Fibroblast of lung (primary cell): ENCODE results near the gene DLK1. TPM values are rescaled to one million over a fixed set of nuclear protein-coding genes. Genes with fewer than 3 reads are reported as not detected.

ENCODE experiments used
- DNase-seq, 2 donors: peaks; one replicate each; pipeline versions ENCODE4 v3.0.0 to v3.0.0-alpha.2; 2010; ENCODE audit warnings: low read depth in 2 of 2
- H2AFZ ChIP-seq: 2 replicates; pipeline ENCODE4 v1.5.1; 2012; ENCODE audit warnings: low read length, control low read depth, inconsistent platforms
- H3K27ac ChIP-seq: 2 replicates; pipeline ENCODE4 v1.5.1; 2011; ENCODE audit warnings: low read length, control low read depth; ENCODE audit not compliant: insufficient read depth
- H3K27me3 ChIP-seq: 2 replicates; pipeline ENCODE4 v1.5.1; 2011; ENCODE audit warnings: mild to moderate bottlenecking, low read length; ENCODE audit not compliant: control insufficient read depth, insufficient read depth
- H3K36me3 ChIP-seq: 2 replicates; pipeline ENCODE4 v1.5.1; 2011; ENCODE audit warnings: low read length; ENCODE audit not compliant: control insufficient read depth, insufficient read depth
- H3K4me1 ChIP-seq: 2 replicates; pipeline ENCODE4 v1.5.1; 2011; ENCODE audit warnings: low read length; ENCODE audit not compliant: control insufficient read depth, insufficient read depth; ENCODE audit errors: extremely low read depth
- H3K4me2 ChIP-seq: 2 replicates; pipeline ENCODE4 v1.5.1; 2011; ENCODE audit warnings: low read length, control low read depth; ENCODE audit not compliant: insufficient read depth; ENCODE audit errors: extremely low read depth
- H3K4me3 ChIP-seq, 4 experiments: fragments of 200-600 bp in 1 of 4; sonication (generic) in 1 of 4; replicated peaks in 1 of 4; 2 replicates each; pipeline ENCODE4 v1.5.1; 2011 to 2016; ENCODE audit warnings: low read length in 4 of 4, low read depth in 3 of 4, mild to moderate bottlenecking in 3 of 4, control low read depth in 2 of 4, inconsistent platforms in 1 of 4, mixed read lengths in 1 of 4; ENCODE audit not compliant: insufficient read depth in 1 of 4; ENCODE audit errors: control extremely low read depth in 1 of 4
- H3K79me2 ChIP-seq: 2 replicates; pipeline ENCODE4 v1.5.1; 2012; ENCODE audit warnings: mild to moderate bottlenecking, low read length, inconsistent platforms; ENCODE audit not compliant: control insufficient read depth, insufficient read depth
- H3K9ac ChIP-seq: 2 replicates; pipeline ENCODE4 v1.5.1; 2011; ENCODE audit warnings: mild to moderate bottlenecking, low read length, control low read depth; ENCODE audit not compliant: insufficient read depth
- H3K9me3 ChIP-seq: 2 replicates; pipeline ENCODE4 v1.5.1; 2012; ENCODE audit warnings: low read depth, low read length; ENCODE audit not compliant: control insufficient read depth, insufficient read depth
- H4K20me1 ChIP-seq: 2 replicates; pipeline ENCODE4 v1.5.1; 2011; ENCODE audit warnings: low read length; ENCODE audit not compliant: control insufficient read depth, insufficient read depth; ENCODE audit errors: extremely low read depth
- CTCF ChIP-seq, 2 donors: IDR thresholded peaks in 1 of 2; conservative IDR thresholded peaks in 1 of 2; 1 replicate in 1 of 2; 2 replicates in 1 of 2; pipeline ENCODE4 v1.5.1; 2011 to 2012; ENCODE audit warnings: low read length in 2 of 2, control low read depth in 1 of 2, inconsistent platforms in 1 of 2, low read depth in 1 of 2, mild to moderate bottlenecking in 1 of 2
- EZH2 ChIP-seq: IDR thresholded peaks from 2 replicates; pipeline ENCODE4 v1.5.1; 2012; ENCODE audit warnings: low read length, control low read depth, mild to moderate bottlenecking; ENCODE audit errors: missing control alignments
- polyA plus RNA-seq, 2 donors: library from polyadenylated mRNA; depleted of rRNA in 1 of 2; stranded (reverse) in 1 of 2; unstranded in 1 of 2; fragments of >200 nt; gene quantifications; 2 replicates each; pipeline ENCODE4 v1.2.1, GENCODE V29; 2011 to 2012; ENCODE audit warnings: missing spikeins in 1 of 2
- total RNA-seq: library from RNA; depleted of rRNA; stranded (reverse); fragments of >200 nt; gene quantifications from 2 replicates; pipeline ENCODE4 v1.2.1, GENCODE V29; 2014

DLK1 gene
- total and polyA plus RNA-seq, 2 donors (not counting 1 experiment from before 2014, with no cell fraction given): not detected

GRCh38 chr14:100784523-100785337, 58.0 kb downstream of the DLK1 start:
- H3K27ac ChIP-seq: no peak overlapping the region

GRCh38 chr14:100785338-100785615, 58.6 kb downstream of the DLK1 start:
- Histone ChIP-seq H3K79me2 (no peaks in the 10 kb centered on the region), H2AFZ (no peak overlapping the region), H3K4me1 (no peaks in the 10 kb centered on the region), H3K27ac (no peak overlapping the region), H3K27me3 (peaks cover 4% of the 10 kb centered on the region), H3K4me2 (no peak overlapping the region), H3K9ac (no peak overlapping the region), H3K9me3 (no peaks in the 10 kb centered on the region), H4K20me1 (no peaks in the 10 kb centered on the region), H3K36me3 (no peaks in the 10 kb centered on the region), H3K4me3 (no peak overlapping the region)
- TF ChIP-seq CTCF (conservative IDR thresholded peaks at IDR 0.05 in 1 of 2, IDR thresholded peaks at IDR 0.05 in 1 of 2; ENCODE audit: low read depth in 1 of 2, low read length in 2 of 2): no peak
- DNase-seq: no peak

More at GRCh38 chr14:100784523-100785337, 58.0 kb downstream of the DLK1 start:
- H3K4me1 ChIP-seq: no peaks in the 10 kb centered on the region
- H3K9me3 ChIP-seq: no peaks in the 10 kb centered on the region
- no peak overlapping the region for H3K4me2 ChIP-seq
- no peaks in the 10 kb centered on the region for H3K79me2 ChIP-seq
- H3K36me3 ChIP-seq: no peaks in the 10 kb centered on the region
- no peak overlapping the region for H3K4me3 ChIP-seq
- H3K27me3 ChIP-seq: peaks cover 4% of the 10 kb centered on the region
- H4K20me1 ChIP-seq: no peaks in the 10 kb centered on the region
- H3K9ac ChIP-seq: no peak overlapping the region
- H2AFZ ChIP-seq: no peak overlapping the region
- TF ChIP-seq EZH2: no peak
- no peak for TF ChIP-seq CTCF (conservative IDR thresholded peaks at IDR 0.05 in 1 of 2, IDR thresholded peaks at IDR 0.05 in 1 of 2; ENCODE audit: low read depth in 1 of 2, low read length in 2 of 2)
- DNase-seq: no peak

GRCh38 chr14:100785626-100786025, 58.9 kb downstream of the DLK1 start:
- no peak for DNase-seq
- Histone ChIP-seq H3K9me3 (no peaks in the 10 kb centered on the region), H3K79me2 (no peaks in the 10 kb centered on the region), H3K9ac (no peak overlapping the region), H3K4me2 (no peak overlapping the region), H3K27ac (no peak overlapping the region), H3K27me3 (peaks cover 4% of the 10 kb centered on the region), H3K36me3 (no peaks in the 10 kb centered on the region), H4K20me1 (no peaks in the 10 kb centered on the region), H3K4me1 (no peaks in the 10 kb centered on the region), H3K4me3 (no peak overlapping the region), H2AFZ (no peak overlapping the region)
- TF ChIP-seq EZH2 (no peak), CTCF (conservative IDR thresholded peaks at IDR 0.05 in 1 of 2, IDR thresholded peaks at IDR 0.05 in 1 of 2; ENCODE audit: low read depth in 1 of 2, low read length in 2 of 2) (no peak)
